Liver (tissue), 9 donors: ENCODE measurements around the gene CENPC. TPM values are rescaled to one million over a fixed set of nuclear protein-coding genes. Genes with fewer than 3 reads are reported as not detected.

Source experiments
- DNase-seq: peaks from one replicate; pipeline ENCODE4 v3.0.0-alpha.2; 2017; ENCODE audit warnings: low spot score
- H3K27ac ChIP-seq, 2 donors: one replicate each; pipeline ENCODE4 v1.7.0; 2013; ENCODE audit warnings: inconsistent platforms in 2 of 2, low read length in 2 of 2, control low read depth in 1 of 2, low read depth in 1 of 2, mild to moderate bottlenecking in 1 of 2
- H3K27me3 ChIP-seq, 4 donors: one replicate each; pipeline versions ENCODE4 v1.6.1 to v1.7.0; 2013; ENCODE audit warnings: low read length in 3 of 4, inconsistent platforms in 1 of 4, mild to moderate bottlenecking in 1 of 4, moderate library complexity in 1 of 4; ENCODE audit not compliant: control insufficient read depth in 4 of 4, insufficient read depth in 4 of 4
- H3K36me3 ChIP-seq, 4 donors: one replicate each; pipeline versions ENCODE4 v1.6.1 to v1.7.0; 2013; ENCODE audit warnings: low read length in 3 of 4, mild to moderate bottlenecking in 3 of 4, low read depth in 1 of 4, moderate library complexity in 1 of 4; ENCODE audit not compliant: control insufficient read depth in 4 of 4, insufficient read depth in 3 of 4
- H3K4me1 ChIP-seq, 4 donors: one replicate each; pipeline versions ENCODE4 v1.6.1 to v1.7.0; 2013; ENCODE audit warnings: low read length in 3 of 4, mild to moderate bottlenecking in 3 of 4, moderate library complexity in 1 of 4; ENCODE audit not compliant: control insufficient read depth in 4 of 4, insufficient read depth in 4 of 4
- H3K4me3 ChIP-seq, 3 donors: one replicate each; pipeline versions ENCODE4 v1.6.1 to v1.7.0; 2013; ENCODE audit warnings: low read length in 3 of 3, control low read depth in 1 of 3, low read depth in 1 of 3, mild to moderate bottlenecking in 1 of 3
- H3K9ac ChIP-seq, 2 donors: one replicate each; pipeline ENCODE4 v1.7.0; 2013; ENCODE audit warnings: low read length in 2 of 2, mild to moderate bottlenecking in 2 of 2, moderate library complexity in 2 of 2, control low read depth in 1 of 2, low read depth in 1 of 2
- H3K9me3 ChIP-seq, 4 donors: one replicate each; pipeline versions ENCODE4 v1.6.1 to v1.7.0; 2013; ENCODE audit warnings: low read length in 3 of 4; ENCODE audit not compliant: control insufficient read depth in 4 of 4
- CTCF ChIP-seq: fragments of 150-350 bp; IDR thresholded peaks from 2 replicates; pipeline ENCODE4 v1.5.1; 2017; ENCODE audit warnings: improper control_type of control experiment, low read depth, low read length; ENCODE audit not compliant: missing input control
- EGR1 ChIP-seq, 2 donors: IDR thresholded peaks; 2 replicates each; pipeline ENCODE4 v1.6.1; 2016 to 2018; ENCODE audit warnings: antibody characterized with exemption in 2 of 2, low read depth in 2 of 2
- FOXA1 ChIP-seq: IDR thresholded peaks from 2 replicates; pipeline ENCODE4 v1.6.1; 2016; ENCODE audit warnings: antibody characterized with exemption
- FOXA2 ChIP-seq: IDR thresholded peaks from 2 replicates; pipeline ENCODE4 v1.6.1; 2016; ENCODE audit warnings: antibody characterized with exemption
- GABPA ChIP-seq, 2 donors: IDR thresholded peaks in 1 of 2; conservative IDR thresholded peaks in 1 of 2; 2 replicates each; pipeline ENCODE4 v1.6.1; 2016; ENCODE audit warnings: antibody characterized with exemption in 2 of 2, mild to moderate bottlenecking in 1 of 2, moderate library complexity in 1 of 2
- HNF4G ChIP-seq: IDR thresholded peaks from 2 replicates; pipeline ENCODE4 v1.6.1; 2016; ENCODE audit warnings: antibody characterized with exemption
- JUND ChIP-seq, 2 donors: IDR thresholded peaks; 2 replicates each; pipeline ENCODE4 v1.6.1; 2016; ENCODE audit warnings: antibody characterized with exemption in 2 of 2
- NR2F2 ChIP-seq: IDR thresholded peaks from 2 replicates; pipeline ENCODE4 v1.6.1; 2016; ENCODE audit warnings: antibody characterized with exemption
- RAD21 ChIP-seq, 2 donors: IDR thresholded peaks; 2 replicates each; pipeline ENCODE4 v1.6.1; 2016; ENCODE audit warnings: antibody characterized with exemption in 2 of 2, mild to moderate bottlenecking in 2 of 2
- REST ChIP-seq: IDR thresholded peaks from 2 replicates; pipeline ENCODE4 v1.6.1; 2016; ENCODE audit warnings: antibody characterized with exemption, mild to moderate bottlenecking
- SP1 ChIP-seq: IDR thresholded peaks from 2 replicates; pipeline ENCODE4 v1.6.1; 2018; ENCODE audit warnings: antibody characterized with exemption, mild to moderate bottlenecking
- YY1 ChIP-seq: IDR thresholded peaks from 2 replicates; pipeline ENCODE4 v1.6.1; 2016; ENCODE audit warnings: antibody characterized with exemption, mild to moderate bottlenecking
- WGBS: extraction: QIAGEN DNeasy Blood & Tissue Kit; methylation state at CpG from one replicate; pipeline ENCODE4 v1.1.7; 2013; 5-methylcytosine and 5-hydroxymethylcytosine counted together
- polyA plus RNA-seq, 2 donors: library from polyadenylated mRNA; stranded (reverse) in 1 of 2; unstranded in 1 of 2; fragments of 200-250 nt in 1 of 2; fragments of >200 nt in 1 of 2; fragmentation: Nextera tagmentation in 1 of 2; extraction: Ambion mirVana in 1 of 2; gene quantifications; one replicate each; pipeline versions ENCODE4 v1.2.1 to v1.2.3, GENCODE V29; 2013 to 2015
- total RNA-seq, 2 donors: library from RNA; depleted of rRNA; stranded (reverse); fragments of >200 nt; gene quantifications; one replicate each; pipeline ENCODE4 v1.2.3, GENCODE V29; 2014
- donor health status: healthy.
- donor health status: healthy.
- donor health status: healthy.
- donor health status: healthy.
- donor health status: healthy.

The CENPC gene
- total and polyA plus RNA-seq, 4 donors: 1.9 to 14.9 (median 9.6) TPM

GRCh38 chr4:67573193-67573592, 27.9 kb upstream of the CENPC start (continued):
- no peak for TF ChIP-seq CTCF

- no peaks in the 10 kb centered on the region for H3K27me3 ChIP-seq
- 37% methylated on average over 1 of the region's 1 CpG for WGBS
- DNase-seq: no peak
- H3K4me3 ChIP-seq: no peak overlapping the region
- no peak overlapping the region for H3K27ac ChIP-seq
- TF ChIP-seq HNF4G (no peak), YY1 (no peak), GABPA (IDR thresholded peaks at IDR 0.05 in 1 of 2, conservative IDR thresholded peaks at IDR 0.05 in 1 of 2) (no peak), SP1 (no peak), REST (no peak), FOXA1 (no peak), EGR1 (IDR thresholded peaks at IDR 0.05; ENCODE audit: low read depth in 2 of 2) (no peak), RAD21 (IDR thresholded peaks at IDR 0.05) (no peak), NR2F2 (no peak)
- no peaks in the 10 kb centered on the region for H3K4me1 ChIP-seq
- H3K9me3 ChIP-seq: no peaks in the 10 kb centered on the region
- no peaks in the 10 kb centered on the region for H3K36me3 ChIP-seq
- H3K9ac ChIP-seq: no peak overlapping the region
Measured at GRCh38 chr4:67571975-67572374, 26.7 kb upstream of the CENPC start.

- Histone ChIP-seq H3K36me3 (no peaks in the 10 kb centered on the region), H3K4me1 (no peaks in the 10 kb centered on the region)
- 100% methylated on average over 1 of the region's 1 CpG for WGBS
Measured at GRCh38 chr4:67570537-67570936, 25.2 kb upstream of the CENPC start.

More at GRCh38 chr4:67570537-67570936, 25.2 kb upstream of the CENPC start:
- DNase-seq: no peak
- TF ChIP-seq JUND (IDR thresholded peaks at IDR 0.05) (no peak), REST (no peak), FOXA2 (no peak), YY1 (no peak), SP1 (no peak)
- Histone ChIP-seq H3K27me3 (no peaks in the 10 kb centered on the region), H3K9me3 (no peaks in the 10 kb centered on the region), H3K4me3 (no peak overlapping the region), H3K9ac (no peak overlapping the region), H3K27ac (no peak overlapping the region)
